Memory B cell (primary cell): ENCODE data around the gene KL.
A peak's percentile ranks its signal among the peaks of the same experiment; 100 is the strongest.

Experiments
- ATAC-seq: fragments of 150-1000 bp; cut with Tn5 transposase; 2 replicates; pipeline ENCODE4 v1.10.0; 2021; ENCODE audit warnings: low read depth, mild to moderate bottlenecking, moderate library complexity
- DNase-seq, 2 donors: peaks; one replicate each; pipeline ENCODE4 v3.0.0; 2022; ENCODE audit warnings: low spot score in 2 of 2
- H3K27ac Mint-ChIP-seq: one replicate; pipeline ENCODE4 v1.8.0; 2022; ENCODE audit warnings: mild to moderate bottlenecking, moderate library complexity, mixed read lengths
- H3K27me3 Mint-ChIP-seq: one replicate; pipeline ENCODE4 v1.8.0; 2022; ENCODE audit warnings: mixed read lengths
- H3K36me3 Mint-ChIP-seq: one replicate; pipeline ENCODE4 v1.8.0; 2022; ENCODE audit warnings: mild to moderate bottlenecking, mixed read lengths
- H3K4me1 Mint-ChIP-seq: one replicate; pipeline ENCODE4 v1.8.0; 2022; ENCODE audit warnings: mixed read lengths
- H3K4me3 Mint-ChIP-seq: one replicate; pipeline ENCODE4 v1.8.0; 2022; ENCODE audit warnings: mild to moderate bottlenecking, moderate library complexity, mixed read lengths
- H3K9me3 Mint-ChIP-seq: one replicate; pipeline ENCODE4 v1.8.0; 2022; ENCODE audit warnings: mixed read lengths

Gene KL

GRCh38 chr13:33011828-33012470 is 4.3 kb upstream of the KL start:
- ATAC-seq (no peak), DNase-seq (no peak)
- Mint-ChIP-seq H3K4me3 (no peak overlapping the region), H3K36me3 (peaks cover 12% of the 10 kb centered on the region), H3K9me3 (peaks cover 18% of the 10 kb centered on the region), H3K27me3 (peaks cover 33% of the 10 kb centered on the region), H3K4me1 (peaks cover 2% of the 10 kb centered on the region), H3K27ac (no peak overlapping the region)

GRCh38 chr13:33014291-33014690 is 1.9 kb upstream of the KL start:
- DNase-seq: no peak
- no peak for ATAC-seq
- Mint-ChIP-seq H3K27ac (no peak overlapping the region), H3K27me3 (peaks cover 27% of the 10 kb centered on the region), H3K36me3 (peaks cover 2% of the 10 kb centered on the region), H3K4me1 (peaks cover 5% of the 10 kb centered on the region), H3K9me3 (peaks cover 3% of the 10 kb centered on the region), H3K4me3 (no peak overlapping the region)

GRCh38 chr13:33015241-33015668 is 968 bp upstream of the KL start:
- Mint-ChIP-seq H3K4me3 (peak overlapping the region; percentile 43), H3K4me1 (peaks cover 5% of the 10 kb centered on the region), H3K9me3 (no peaks in the 10 kb centered on the region), H3K36me3 (no peaks in the 10 kb centered on the region), H3K27me3 (peaks cover 30% of the 10 kb centered on the region), H3K27ac (no peak overlapping the region)
- no peak for DNase-seq
- ATAC-seq: no peak

GRCh38 chr13:33015791-33016323 is 366 bp upstream of the KL start:
- no peak overlapping the region for H3K27ac Mint-ChIP-seq
- ATAC-seq: no peak

GRCh38 chr13:33017323-33017929 is 1.2 kb downstream of the KL start:
- no peak for DNase-seq

More at GRCh38 chr13:33015791-33016323, 366 bp upstream of the KL start:
- Mint-ChIP-seq H3K36me3 (no peaks in the 10 kb centered on the region), H3K9me3 (no peaks in the 10 kb centered on the region), H3K4me3 (no peak overlapping the region), H3K4me1 (peaks cover 5% of the 10 kb centered on the region), H3K27me3 (peaks cover 33% of the 10 kb centered on the region)
- no peak for DNase-seq

GRCh38 chr13:33018886-33019285 is 2.7 kb downstream of the KL start:
- H3K27me3 Mint-ChIP-seq: peaks cover 28% of the 10 kb centered on the region
- no peak overlapping the region for H3K4me3 Mint-ChIP-seq
- H3K9me3 Mint-ChIP-seq: no peaks in the 10 kb centered on the region

More at GRCh38 chr13:33017323-33017929, 1.2 kb downstream of the KL start:
- ATAC-seq: peak; percentile 62
- Mint-ChIP-seq H3K4me1 (peaks cover 5% of the 10 kb centered on the region), H3K36me3 (no peaks in the 10 kb centered on the region), H3K27me3 (peaks cover 31% of the 10 kb centered on the region), H3K9me3 (no peaks in the 10 kb centered on the region), H3K27ac (no peak overlapping the region), H3K4me3 (peak overlapping the region; percentile 4)

GRCh38 chr13:33022986-33023385 is 6.8 kb downstream of the KL start:
- Mint-ChIP-seq H3K4me3 (no peak overlapping the region), H3K9me3 (no peaks in the 10 kb centered on the region), H3K27ac (no peak overlapping the region), H3K4me1 (no peaks in the 10 kb centered on the region), H3K27me3 (peaks cover 16% of the 10 kb centered on the region), H3K36me3 (no peaks in the 10 kb centered on the region)
- ATAC-seq (no peak), DNase-seq (no peak)

More at GRCh38 chr13:33018886-33019285, 2.7 kb downstream of the KL start:
- H3K36me3 Mint-ChIP-seq: no peaks in the 10 kb centered on the region
- no peak for ATAC-seq
- peaks cover 5% of the 10 kb centered on the region for H3K4me1 Mint-ChIP-seq
- no peak for DNase-seq
- no peak overlapping the region for H3K27ac Mint-ChIP-seq

- peaks cover 10% of the 10 kb centered on the region for H3K27me3 Mint-ChIP-seq
- H3K36me3 Mint-ChIP-seq: no peaks in the 10 kb centered on the region
- DNase-seq: no peak
- no peak overlapping the region for H3K27ac Mint-ChIP-seq
- ATAC-seq: no peak
- no peak overlapping the region for H3K4me3 Mint-ChIP-seq
- no peaks in the 10 kb centered on the region for H3K9me3 Mint-ChIP-seq
- H3K4me1 Mint-ChIP-seq: no peaks in the 10 kb centered on the region
Observed at GRCh38 chr13:33025220-33025744, 9.1 kb downstream of the KL start.

- Mint-ChIP-seq H3K9me3 (no peaks in the 10 kb centered on the region), H3K4me3 (no peak overlapping the region), H3K27me3 (peaks cover 5% of the 10 kb centered on the region), H3K36me3 (no peaks in the 10 kb centered on the region), H3K4me1 (no peaks in the 10 kb centered on the region), H3K27ac (no peak overlapping the region)
- ATAC-seq (no peak), DNase-seq (no peak)
Observed at GRCh38 chr13:33026489-33027152, 10.4 kb downstream of the KL start.

GRCh38 chr13:33028620-33029019 is 12.4 kb downstream of the KL start:
- Mint-ChIP-seq H3K36me3 (no peaks in the 10 kb centered on the region), H3K4me3 (no peak overlapping the region), H3K27me3 (peaks cover 9% of the 10 kb centered on the region), H3K9me3 (no peaks in the 10 kb centered on the region), H3K4me1 (peaks cover 4% of the 10 kb centered on the region), H3K27ac (no peak overlapping the region)
- no peak for ATAC-seq
- no peak for DNase-seq

GRCh38 chr13:33031277-33031676 is 15.1 kb downstream of the KL start:
- peaks cover 11% of the 10 kb centered on the region for H3K27me3 Mint-ChIP-seq
- H3K9me3 Mint-ChIP-seq: no peaks in the 10 kb centered on the region
- peaks cover 4% of the 10 kb centered on the region for H3K4me1 Mint-ChIP-seq
- H3K27ac Mint-ChIP-seq: no peak overlapping the region
- H3K4me3 Mint-ChIP-seq: no peak overlapping the region
- ATAC-seq: no peak
- DNase-seq: no peak
- no peaks in the 10 kb centered on the region for H3K36me3 Mint-ChIP-seq

- Mint-ChIP-seq H3K27me3 (peaks cover 13% of the 10 kb centered on the region), H3K9me3 (no peaks in the 10 kb centered on the region), H3K4me1 (peaks cover 4% of the 10 kb centered on the region), H3K4me3 (no peak overlapping the region), H3K27ac (no peak overlapping the region), H3K36me3 (no peaks in the 10 kb centered on the region)
- no peak for ATAC-seq
- DNase-seq: no peak
Observed at GRCh38 chr13:33032037-33032625, 15.9 kb downstream of the KL start.

GRCh38 chr13:33033051-33033812 is 17.0 kb downstream of the KL start:
- no peaks in the 10 kb centered on the region for H3K36me3 Mint-ChIP-seq
- H3K4me1 Mint-ChIP-seq: peaks cover 4% of the 10 kb centered on the region
- no peaks in the 10 kb centered on the region for H3K9me3 Mint-ChIP-seq
- H3K27me3 Mint-ChIP-seq: peaks cover 13% of the 10 kb centered on the region
- DNase-seq (no peak), ATAC-seq (no peak)
- H3K27ac Mint-ChIP-seq: no peak overlapping the region
- peak overlapping the region; percentile 70 for H3K4me3 Mint-ChIP-seq
